Mesothelial cell of epicardium (in vitro differentiated cells): Measurements from ENCODE around the gene TXNDC11. TPM values are rescaled to one million over a fixed set of nuclear protein-coding genes. Genes with fewer than 3 reads are reported as not detected.

Source experiments
- DNase-seq, 2 experiments: peaks; one replicate each; pipeline ENCODE4 v3.0.0; 2021; ENCODE audit warnings: low spot score in 2 of 2; ENCODE audit not compliant: unreplicated experiment in 2 of 2
- H3K27ac Mint-ChIP-seq: 2 replicates; pipeline ENCODE4 v1.8.0; 2021; ENCODE audit warnings: mixed read lengths
- H3K27me3 Mint-ChIP-seq: 2 replicates; pipeline ENCODE4 v1.8.0; 2021; ENCODE audit warnings: low read depth, mixed read lengths
- H3K36me3 Mint-ChIP-seq: 2 replicates; pipeline ENCODE4 v1.8.0; 2021; ENCODE audit warnings: mixed read lengths
- H3K4me1 Mint-ChIP-seq: 2 replicates; pipeline ENCODE4 v1.8.0; 2021; ENCODE audit warnings: mixed read lengths
- H3K4me3 Mint-ChIP-seq: 2 replicates; pipeline ENCODE4 v1.8.0; 2021; ENCODE audit warnings: mild to moderate bottlenecking, moderate library complexity, mixed read lengths
- H3K9me3 Mint-ChIP-seq: 2 replicates; pipeline ENCODE4 v1.8.0; 2021; ENCODE audit warnings: mixed read lengths
- CTCF ChIP-seq: fragments of 200-600 bp; sonication (generic); IDR thresholded peaks from one replicate; pipeline ENCODE4 v1.5.0; 2021; ENCODE audit warnings: antibody characterized with exemption; ENCODE audit not compliant: unreplicated experiment
- total RNA-seq: library from RNA; stranded (reverse); gene quantifications from 3 replicates; pipeline ENCODE4 v1.2.1, GENCODE V29; 2021

Gene TXNDC11
- total RNA-seq, 1 donor from 2014 or later: 27.5 TPM

- no peaks in the 10 kb centered on the region for H3K27me3 Mint-ChIP-seq
- H3K4me3 Mint-ChIP-seq: no peak overlapping the region
- TF ChIP-seq CTCF: no peak
- no peaks in the 10 kb centered on the region for H3K9me3 Mint-ChIP-seq
- H3K27ac Mint-ChIP-seq: no peak overlapping the region
- no peak for DNase-seq
- H3K4me1 Mint-ChIP-seq: peaks cover 2% of the 10 kb centered on the region
- peaks cover 39% of the 10 kb centered on the region for H3K36me3 Mint-ChIP-seq
These were observed 50.9 kb downstream of the TXNDC11 start for GRCh38 chr16:11691771-11692170.

- Mint-ChIP-seq H3K36me3 (peaks cover 38% of the 10 kb centered on the region), H3K27me3 (no peaks in the 10 kb centered on the region)
- no peak for TF ChIP-seq CTCF
These were observed 51.4 kb downstream of the TXNDC11 start for GRCh38 chr16:11691235-11691634.

GRCh38 chr16:11689031-11689840 is 53.4 kb downstream of the TXNDC11 start:
- H3K36me3 Mint-ChIP-seq: peaks cover 39% of the 10 kb centered on the region
- H3K9me3 Mint-ChIP-seq: no peaks in the 10 kb centered on the region

More at GRCh38 chr16:11691235-11691634, 51.4 kb downstream of the TXNDC11 start:
- Mint-ChIP-seq H3K4me1 (peaks cover 2% of the 10 kb centered on the region), H3K27ac (no peak overlapping the region), H3K4me3 (no peak overlapping the region), H3K9me3 (no peaks in the 10 kb centered on the region)
- DNase-seq: no peak

GRCh38 chr16:11688520-11688886 is 54.2 kb downstream of the TXNDC11 start:
- Mint-ChIP-seq H3K4me3 (no peak overlapping the region), H3K27ac (no peak overlapping the region), H3K27me3 (no peaks in the 10 kb centered on the region), H3K9me3 (no peaks in the 10 kb centered on the region), H3K4me1 (peaks cover 2% of the 10 kb centered on the region), H3K36me3 (peaks cover 43% of the 10 kb centered on the region)
- no peak for DNase-seq
- TF ChIP-seq CTCF: no peak

More at GRCh38 chr16:11689031-11689840, 53.4 kb downstream of the TXNDC11 start:
- DNase-seq: no peak
- H3K4me1 Mint-ChIP-seq: peaks cover 2% of the 10 kb centered on the region
- no peak for TF ChIP-seq CTCF
- H3K4me3 Mint-ChIP-seq: no peak overlapping the region
- no peaks in the 10 kb centered on the region for H3K27me3 Mint-ChIP-seq
- no peak overlapping the region for H3K27ac Mint-ChIP-seq

GRCh38 chr16:11687601-11688519 is 54.8 kb downstream of the TXNDC11 start:
- Mint-ChIP-seq H3K9me3 (no peaks in the 10 kb centered on the region), H3K4me3 (no peak overlapping the region), H3K27me3 (no peaks in the 10 kb centered on the region), H3K27ac (no peak overlapping the region), H3K4me1 (peaks cover 2% of the 10 kb centered on the region), H3K36me3 (peaks cover 48% of the 10 kb centered on the region)
- no peak for DNase-seq
- no peak for TF ChIP-seq CTCF
